Suprapubic skin (tissue), 4 donors: Measurements from ENCODE around the gene CCSER1. TPM values are rescaled to one million over a fixed set of nuclear protein-coding genes. Genes with fewer than 3 reads are reported as not detected.

ENCODE experiments used
- DNase-seq, 2 donors: peaks; one replicate each; pipeline ENCODE4 v3.0.0-alpha.2; 2019; ENCODE audit warnings: low spot score in 2 of 2
- H3K27ac ChIP-seq: fragments of 200-600 bp; sonication (generic); one replicate; pipeline ENCODE4 v1.5.1; 2019
- H3K27me3 ChIP-seq: fragments of 200-600 bp; sonication (generic); one replicate; pipeline ENCODE4 v1.5.1; 2019
- H3K36me3 ChIP-seq: fragments of 200-600 bp; sonication (generic); one replicate; pipeline ENCODE4 v1.5.1; 2019
- H3K4me1 ChIP-seq: fragments of 200-600 bp; sonication (generic); one replicate; pipeline ENCODE4 v1.5.1; 2019
- H3K4me3 ChIP-seq: fragments of 200-600 bp; sonication (generic); one replicate; pipeline ENCODE4 v1.5.1; 2019; ENCODE audit warnings: mild to moderate bottlenecking
- H3K9me3 ChIP-seq: fragments of 200-600 bp; sonication (generic); one replicate; pipeline ENCODE4 v1.5.1; 2019
- CTCF ChIP-seq, 2 donors: fragments of 200-600 bp in 1 of 2; fragments of 450-650 bp in 1 of 2; sonication (generic) in 1 of 2; IDR thresholded peaks; one replicate each; pipeline ENCODE4 v1.5.1; 2016 to 2019; ENCODE audit warnings: antibody characterized with exemption in 2 of 2, mild to moderate bottlenecking in 1 of 2, moderate library complexity in 1 of 2
- EP300 ChIP-seq: sonication (generic); formaldehyde crosslinking; IDR thresholded peaks from one replicate; pipeline ENCODE4 v1.6.1; 2017; ENCODE audit warnings: antibody characterized with exemption
- POLR2A ChIP-seq, 2 donors: fragments of 450-650 bp; IDR thresholded peaks; one replicate each; pipeline ENCODE4 v1.6.1; 2017; ENCODE audit warnings: antibody characterized with exemption in 2 of 2, mild to moderate bottlenecking in 2 of 2, moderate library complexity in 2 of 2
- POLR2AphosphoS5 ChIP-seq, 3 donors: sonication (generic); formaldehyde crosslinking; IDR thresholded peaks; one replicate each; pipeline ENCODE4 v1.6.1; 2017; ENCODE audit warnings: antibody characterized with exemption in 3 of 3
- WGBS: methylation state at CpG from one replicate; pipeline ENCODE4 v1.1.5; 2018; 5-methylcytosine and 5-hydroxymethylcytosine counted together
- total RNA-seq, 4 donors: library from RNA; depleted of rRNA; stranded (reverse); fragments of >200 nt; gene quantifications; one replicate each; pipeline ENCODE4 v1.1.0, GENCODE V29; 2016

Gene CCSER1
- total RNA-seq, 4 donors from 2014 or later: 6.7 to 39.5 (median 11.8) TPM

- Histone ChIP-seq H3K9me3 (peaks cover 9% of the 10 kb centered on the region), H3K4me3 (no peak overlapping the region), H3K27ac (no peak overlapping the region), H3K27me3 (no peaks in the 10 kb centered on the region), H3K4me1 (no peaks in the 10 kb centered on the region), H3K36me3 (no peaks in the 10 kb centered on the region)
- DNase-seq: no peak
- 55% methylated on average over 2 of the region's 2 CpGs for WGBS
- TF ChIP-seq CTCF (IDR thresholded peaks at IDR 0.05): no peak
- no peak for TF ChIP-seq POLR2AphosphoS5 (IDR thresholded peaks at IDR 0.05)
- no peak for TF ChIP-seq EP300
- TF ChIP-seq POLR2A (IDR thresholded peaks at IDR 0.05): no peak
Measured at GRCh38 chr4:91427171-91427570, 1300.0 kb downstream of the CCSER1 start.

- Histone ChIP-seq H3K4me1 (no peaks in the 10 kb centered on the region), H3K4me3 (no peak overlapping the region), H3K9me3 (peaks cover 9% of the 10 kb centered on the region), H3K27ac (no peak overlapping the region), H3K27me3 (no peaks in the 10 kb centered on the region), H3K36me3 (no peaks in the 10 kb centered on the region)
- no peak for DNase-seq
- WGBS: 74% methylated on average over 1 of the region's 1 CpG
- TF ChIP-seq POLR2AphosphoS5 (IDR thresholded peaks at IDR 0.05): no peak
- TF ChIP-seq EP300: no peak
- TF ChIP-seq POLR2A (IDR thresholded peaks at IDR 0.05): no peak
- no peak for TF ChIP-seq CTCF (IDR thresholded peaks at IDR 0.05)
Measured at GRCh38 chr4:91434631-91435030, 1307.4 kb downstream of the CCSER1 start.

GRCh38 chr4:91436556-91436955, 1309.4 kb downstream of the CCSER1 start:
- no peaks in the 10 kb centered on the region for H3K36me3 ChIP-seq
- no peak overlapping the region for H3K27ac ChIP-seq
- H3K9me3 ChIP-seq: peaks cover under 1% of the 10 kb centered on the region
- H3K27me3 ChIP-seq: no peaks in the 10 kb centered on the region
- H3K4me1 ChIP-seq: no peaks in the 10 kb centered on the region
- TF ChIP-seq EP300: no peak
- no peak for TF ChIP-seq CTCF (IDR thresholded peaks at IDR 0.05)
- TF ChIP-seq POLR2AphosphoS5 (IDR thresholded peaks at IDR 0.05): no peak
- TF ChIP-seq POLR2A (IDR thresholded peaks at IDR 0.05): no peak
- DNase-seq: no peak
- no peak overlapping the region for H3K4me3 ChIP-seq
- 43% methylated on average over 1 of the region's 1 CpG for WGBS

GRCh38 chr4:91447168-91447567, 1320.0 kb downstream of the CCSER1 start:
- 73% methylated on average over 1 of the region's 1 CpG for WGBS

More at GRCh38 chr4:91447168-91447567, 1320.0 kb downstream of the CCSER1 start:
- H3K9me3 ChIP-seq: no peaks in the 10 kb centered on the region
- no peak overlapping the region for H3K4me3 ChIP-seq
- TF ChIP-seq POLR2A (IDR thresholded peaks at IDR 0.05): no peak
- no peak for TF ChIP-seq EP300
- no peak for TF ChIP-seq CTCF (IDR thresholded peaks at IDR 0.05)
- no peak for TF ChIP-seq POLR2AphosphoS5 (IDR thresholded peaks at IDR 0.05)
- H3K36me3 ChIP-seq: no peaks in the 10 kb centered on the region
- H3K27ac ChIP-seq: no peak overlapping the region
- DNase-seq: no peak
- no peaks in the 10 kb centered on the region for H3K4me1 ChIP-seq
- no peaks in the 10 kb centered on the region for H3K27me3 ChIP-seq
